ENCODE data around the gene FKBP11.
"Not testable (repeated sequence)": the region's sequence is repeated elsewhere in the genome, so short reads cannot be mapped to it uniquely, and the experiment has no call there.

Gene FKBP11

DNA sequence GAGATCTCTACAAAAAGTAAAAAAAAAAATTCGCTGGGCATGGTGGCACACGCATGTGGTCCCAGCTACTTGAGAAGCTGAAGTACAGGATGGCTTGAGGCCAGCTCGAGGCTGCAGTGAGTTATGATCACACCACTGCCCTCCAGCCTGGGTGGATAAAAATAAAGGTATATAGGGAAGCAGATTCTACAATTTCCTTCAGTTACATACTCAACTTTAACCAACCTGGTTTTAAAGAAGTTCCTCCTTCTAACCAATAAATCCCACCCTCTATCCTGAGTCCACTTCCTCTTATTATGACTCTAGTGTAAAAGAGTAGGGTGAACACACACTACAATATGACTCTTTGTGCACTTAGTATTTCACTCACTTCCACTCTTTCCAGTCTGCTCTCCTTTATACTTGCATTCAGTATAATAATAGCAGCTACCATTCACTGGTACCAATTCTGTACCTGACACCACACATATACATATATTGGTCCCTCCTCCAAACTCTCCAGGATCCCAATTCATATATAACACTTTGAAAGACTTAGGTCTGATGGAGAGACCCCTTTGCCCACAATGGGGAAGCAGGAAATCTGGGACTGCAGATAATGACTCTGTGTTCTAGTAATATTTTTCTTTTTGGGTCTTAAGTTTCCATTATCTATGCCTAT, 29.7 kb upstream of the FKBP11 start:
- DNase-seq = no peak

DNA sequence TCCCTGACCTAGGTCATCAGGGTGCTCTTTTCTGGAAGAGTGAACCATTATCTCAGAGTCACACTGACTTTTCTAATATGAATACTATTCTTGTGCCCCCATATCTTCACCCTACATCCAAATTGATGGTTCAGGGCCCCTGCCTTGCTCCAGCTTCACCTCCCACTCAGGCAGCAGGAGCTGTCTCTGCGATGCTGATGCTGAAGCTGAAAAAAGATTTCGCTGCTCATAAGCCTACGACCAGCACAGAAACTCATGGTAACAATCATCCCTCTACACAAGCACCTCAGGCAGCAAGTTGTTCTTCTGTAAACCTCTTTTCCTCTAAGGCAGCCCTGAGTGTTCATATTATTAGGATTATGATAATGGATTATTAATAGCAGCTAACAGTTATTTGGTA, 28.8 kb upstream of the FKBP11 start:
- DNase-seq = no peak

DNA sequence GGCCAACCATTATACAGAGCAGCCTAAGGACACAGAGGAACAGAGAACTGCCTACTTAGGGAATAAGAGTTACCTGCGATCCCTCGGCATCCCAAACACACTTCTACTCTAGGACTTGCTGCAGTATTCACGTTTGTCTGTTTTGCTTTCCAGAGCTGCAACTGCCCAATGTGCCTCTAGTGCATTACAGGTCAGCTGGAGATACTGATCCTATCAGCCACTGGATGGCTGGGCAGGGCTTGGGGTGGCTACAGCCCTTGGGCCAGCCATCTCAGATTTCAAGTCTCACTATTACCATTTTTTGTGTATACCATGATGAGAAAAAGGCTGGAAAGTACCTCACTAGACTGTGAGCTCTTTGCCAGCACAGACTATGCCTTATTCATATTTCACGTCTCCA, 27.4 kb upstream of the FKBP11 start:
- DNase-seq = no peak

DNA sequence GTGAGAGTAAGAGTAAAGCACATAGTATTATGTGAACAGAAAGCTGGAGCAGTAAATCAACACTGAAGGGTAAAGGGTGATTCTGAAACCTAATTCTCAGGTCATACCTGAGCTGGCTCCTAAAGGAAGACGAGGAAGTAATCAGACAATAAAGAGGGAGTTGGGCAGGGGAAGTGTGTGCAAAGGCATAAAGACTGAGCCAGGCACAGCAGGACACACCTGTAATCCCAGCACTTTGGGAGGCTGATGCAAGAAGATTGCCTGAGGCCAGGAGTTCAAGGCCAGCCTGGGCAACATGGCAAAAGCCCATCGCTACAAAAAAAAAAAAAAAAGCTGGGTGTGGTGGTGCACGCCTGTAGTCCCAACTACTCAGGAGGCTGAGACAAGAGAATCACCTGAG, 22.4 kb upstream of the FKBP11 start:
- DNase-seq = no peak

DNA sequence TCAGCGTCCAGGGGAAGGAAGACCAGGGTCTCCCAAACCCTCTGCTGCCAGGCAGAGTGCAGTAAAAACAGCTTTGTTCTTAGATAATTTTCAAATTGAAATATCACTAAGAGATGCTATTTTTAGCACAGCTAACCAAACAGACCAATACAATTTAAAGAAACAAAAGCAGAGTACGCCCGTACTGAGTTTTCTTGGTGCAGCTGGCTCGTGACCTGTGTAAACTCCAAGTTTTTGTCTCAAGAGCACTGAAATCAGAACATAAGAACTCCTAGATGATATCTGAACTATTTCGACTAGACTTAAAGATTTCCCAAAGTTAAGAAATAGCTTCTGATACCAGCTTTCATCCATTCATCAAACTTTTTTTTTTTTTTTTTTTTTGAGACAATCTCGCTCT, 21.7 kb upstream of the FKBP11 start:
- no peak for DNase-seq

DNA sequence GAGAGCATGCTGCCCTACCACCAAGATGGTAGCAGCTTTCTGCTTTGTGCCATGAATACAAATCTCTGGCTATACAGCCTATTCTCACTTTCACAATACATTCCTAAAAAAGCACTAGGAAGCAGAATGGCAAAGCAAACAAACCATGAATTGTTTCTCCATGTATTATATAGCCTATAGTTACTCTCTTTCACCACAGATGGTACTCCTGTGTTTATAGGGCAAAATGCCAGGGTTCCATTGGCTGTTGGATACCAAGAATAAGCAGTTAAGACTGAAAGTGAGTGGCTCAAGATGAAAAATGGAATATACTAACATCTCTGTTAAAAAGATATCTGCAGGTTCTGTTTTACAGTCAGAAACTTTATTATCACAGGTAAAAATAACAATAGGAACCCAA, 20.9 kb upstream of the FKBP11 start:
- DNase-seq = no peak

DNA sequence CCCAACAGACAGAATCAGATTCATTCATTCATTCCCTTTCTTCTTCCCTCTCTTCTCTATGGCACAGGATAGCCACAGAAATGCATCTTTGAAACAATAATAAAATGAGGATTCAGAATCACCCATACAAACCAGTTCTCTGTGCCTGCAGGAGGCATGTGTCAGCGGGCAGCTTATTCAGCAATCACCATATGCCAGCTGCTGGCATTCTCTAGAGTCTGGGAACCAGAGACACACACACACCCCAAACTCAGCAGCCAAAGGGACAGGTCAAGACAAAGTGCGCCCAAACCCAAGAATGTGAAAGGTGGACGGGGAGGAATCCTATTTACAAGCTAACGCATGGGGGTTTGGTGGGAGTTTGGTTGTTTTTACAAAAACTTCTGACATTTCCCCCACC, 17.9 kb upstream of the FKBP11 start:
- DNase-seq = no peak

DNA sequence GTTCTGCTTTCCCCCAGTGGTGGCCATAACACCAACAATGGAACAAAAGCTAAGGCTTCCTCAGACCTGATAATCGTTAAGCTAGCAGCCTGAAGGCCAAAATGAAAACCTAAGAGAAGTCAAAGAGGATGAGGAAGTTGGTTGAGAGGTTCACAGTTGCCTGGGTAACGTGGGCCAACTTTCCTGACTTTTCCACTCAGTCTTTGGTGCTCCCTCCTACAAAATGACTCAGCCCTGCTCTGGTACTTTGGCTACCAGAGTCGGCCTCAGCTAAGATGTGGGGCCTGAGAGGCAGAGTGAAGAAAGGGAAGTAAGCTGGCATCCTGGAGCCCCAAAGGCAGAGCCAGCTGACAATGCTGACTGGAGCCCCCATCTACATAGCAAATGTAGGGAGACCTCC, 14.9 kb upstream of the FKBP11 start:
- no peak for DNase-seq

DNA sequence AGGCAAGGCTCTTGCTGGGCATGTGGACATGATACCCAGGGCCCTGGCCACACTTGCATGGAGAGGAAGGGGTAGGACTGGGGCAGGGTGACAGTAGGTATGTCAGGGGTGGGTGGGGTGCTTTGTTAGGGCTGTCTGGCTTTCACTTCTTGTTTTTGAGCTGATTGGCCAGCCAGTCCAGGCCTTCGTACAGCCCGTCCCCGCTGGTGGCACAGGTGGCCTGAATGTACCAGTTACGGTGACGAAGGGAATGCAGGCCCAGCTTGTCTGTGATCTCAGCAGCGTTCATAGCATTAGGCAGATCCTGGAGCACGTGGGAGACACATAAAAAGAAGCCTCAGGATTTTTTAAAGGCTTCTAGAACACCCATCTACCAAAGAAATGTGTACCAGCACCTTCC, 13.5 kb upstream of the FKBP11 start:
- DNase-seq = no peak

DNA sequence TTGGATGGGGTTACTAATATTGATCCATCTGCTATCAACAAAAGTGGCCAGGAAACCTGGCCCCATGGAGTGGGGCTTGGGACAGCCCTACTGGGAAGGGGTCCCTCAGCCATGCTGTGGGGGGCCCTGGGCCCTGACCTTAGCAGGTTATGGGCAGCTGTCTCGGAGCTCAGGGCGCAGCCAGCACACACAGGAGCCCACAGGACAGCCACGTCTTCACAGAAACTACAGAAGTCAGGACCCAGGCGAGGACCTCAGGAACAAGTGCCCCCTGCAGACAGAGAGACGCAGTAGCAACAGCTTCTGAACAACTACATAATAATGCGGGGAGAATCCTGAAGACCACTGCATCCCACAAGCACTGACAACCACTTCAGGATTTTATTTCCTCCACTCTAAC, 11.9 kb upstream of the FKBP11 start:
- no peak for DNase-seq

DNA sequence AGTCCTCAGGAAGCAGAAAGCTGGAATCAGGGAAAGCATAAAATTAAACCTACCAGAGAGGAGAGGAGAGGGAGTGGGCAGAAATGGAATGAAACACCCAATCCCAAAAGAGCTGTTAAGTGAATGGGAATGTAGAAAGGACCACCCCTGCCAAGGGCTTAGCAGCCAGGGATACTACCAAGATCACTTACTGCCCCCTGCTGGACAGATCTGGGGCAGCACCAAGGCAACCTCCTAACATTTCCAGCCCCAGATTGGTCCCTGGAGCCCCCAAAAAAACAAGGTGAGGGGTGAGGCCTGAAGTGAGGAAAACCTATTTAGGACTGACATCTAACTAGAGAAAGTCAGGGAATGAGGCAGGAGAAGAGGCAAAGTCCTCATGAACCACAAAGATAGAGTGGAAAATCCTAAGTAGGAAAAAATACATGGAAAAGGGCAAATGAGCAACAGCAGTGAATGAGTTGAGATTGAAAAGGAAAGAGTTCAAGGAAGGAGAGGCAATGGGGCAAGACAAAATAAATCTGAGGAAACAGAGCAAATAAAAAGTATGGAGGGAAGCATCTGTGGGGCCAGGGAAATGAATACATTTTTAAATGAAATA, 11.2 kb upstream of the FKBP11 start:
- peak; percentile 88 for DNase-seq

DNA sequence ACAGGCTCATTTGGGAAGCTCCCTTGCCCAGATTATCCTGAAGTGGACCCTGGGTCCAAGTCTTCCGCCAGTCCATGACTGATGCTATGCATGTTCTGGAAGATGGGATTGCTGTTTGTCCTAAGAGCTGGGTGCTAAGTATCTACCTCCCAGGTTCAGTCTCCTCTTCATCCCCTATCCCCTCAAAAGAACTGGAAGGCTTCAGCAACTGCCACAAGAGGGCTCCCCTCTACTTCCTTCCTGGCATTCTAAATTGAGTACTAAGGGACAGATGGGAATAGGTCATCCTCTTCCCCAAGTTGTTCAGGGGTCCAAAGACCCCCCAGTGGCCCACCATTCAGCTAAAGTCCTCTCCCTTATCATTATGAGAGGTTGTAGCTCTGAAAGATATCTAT, 9.0 kb upstream of the FKBP11 start:
- no peak for DNase-seq

DNA sequence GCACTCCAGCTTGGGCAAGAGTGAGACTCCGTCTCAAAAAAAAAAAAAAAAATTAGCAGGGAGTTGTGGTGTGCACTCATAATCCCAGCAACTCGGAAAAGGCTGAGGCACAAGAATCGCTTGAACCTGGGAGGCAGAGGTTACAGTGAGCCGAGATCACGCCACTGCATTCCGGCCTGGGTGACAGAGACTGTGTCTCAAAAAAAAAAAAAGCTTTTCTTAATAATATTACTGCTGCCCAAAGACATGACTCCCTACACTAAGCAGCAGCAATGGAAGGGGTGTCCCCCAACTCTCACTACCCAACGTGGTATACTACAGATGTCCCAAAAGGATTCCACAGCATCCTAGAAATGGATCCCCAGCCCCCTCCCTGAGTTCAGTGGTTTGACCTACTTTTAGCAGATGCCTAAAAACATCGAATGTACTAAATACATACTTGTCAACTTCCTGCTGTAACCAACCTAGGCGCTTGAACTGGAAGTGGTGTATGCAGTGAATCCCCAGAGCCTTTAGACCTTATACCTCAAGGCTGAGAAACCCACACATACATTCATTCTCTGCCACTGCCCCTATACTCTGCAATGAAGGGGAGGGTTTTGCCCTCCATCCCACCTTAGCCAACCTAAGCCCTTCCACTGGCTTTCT, 8.5 kb upstream of the FKBP11 start:
- no peak for DNase-seq

DNA sequence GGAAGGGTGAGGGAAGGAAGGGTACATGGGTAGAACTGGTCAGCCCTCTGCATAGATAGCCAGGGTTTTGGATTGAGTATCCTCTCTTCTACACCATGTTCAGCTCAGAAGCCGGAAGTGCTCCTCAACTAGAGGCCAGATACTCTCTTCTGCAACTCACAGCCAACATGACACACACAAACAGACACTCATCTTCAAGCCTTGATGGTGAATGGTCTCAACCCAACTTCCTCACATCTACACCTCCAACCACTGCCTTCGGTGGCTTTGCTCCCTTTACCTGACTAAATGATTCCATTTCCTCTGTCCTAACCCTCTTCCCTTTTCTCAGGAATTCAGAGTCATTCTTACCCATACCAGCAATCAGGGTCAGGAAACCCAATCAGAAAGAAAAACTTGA, 7.6 kb upstream of the FKBP11 start:
- DNase-seq = no peak

DNA sequence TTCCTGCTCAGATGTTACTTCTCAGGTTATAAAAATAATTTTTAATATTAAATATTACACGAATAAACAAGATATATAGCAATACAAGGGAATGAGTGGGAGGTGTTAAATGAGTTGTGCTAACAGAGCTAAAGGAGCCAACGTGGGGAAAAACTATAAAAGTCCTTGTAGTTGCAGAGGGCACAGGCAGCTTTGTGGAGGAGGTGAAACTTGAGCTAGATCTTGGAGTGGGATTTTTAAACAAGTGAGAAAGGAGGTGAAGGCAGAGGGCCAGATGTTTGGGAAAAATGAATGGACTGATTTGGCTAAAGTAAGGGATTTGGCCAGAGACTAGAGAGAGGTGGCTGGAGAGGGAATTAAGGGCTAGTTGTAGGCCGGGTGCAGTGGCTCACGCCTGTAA, 5.2 kb upstream of the FKBP11 start:
- no peak for DNase-seq

DNA sequence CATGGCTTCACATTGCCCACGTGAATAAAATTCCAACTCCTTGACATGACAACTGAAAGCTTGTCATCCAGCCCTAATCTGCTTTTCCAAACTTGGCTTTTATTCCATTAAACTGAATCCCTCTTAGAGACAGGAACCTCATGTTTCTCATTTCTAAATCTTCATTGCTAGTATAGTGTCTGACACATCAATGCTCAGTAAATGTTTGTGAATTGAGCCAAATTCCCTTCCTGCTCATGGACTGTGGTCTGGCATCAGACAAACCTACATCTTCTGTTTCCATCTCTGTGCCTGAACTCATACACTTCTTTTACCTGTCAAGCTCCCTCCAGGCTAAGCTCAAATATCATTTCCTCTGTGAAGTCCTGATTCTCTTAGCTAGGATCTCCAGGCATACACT, 4.3 kb upstream of the FKBP11 start:
- DNase-seq = no peak

DNA sequence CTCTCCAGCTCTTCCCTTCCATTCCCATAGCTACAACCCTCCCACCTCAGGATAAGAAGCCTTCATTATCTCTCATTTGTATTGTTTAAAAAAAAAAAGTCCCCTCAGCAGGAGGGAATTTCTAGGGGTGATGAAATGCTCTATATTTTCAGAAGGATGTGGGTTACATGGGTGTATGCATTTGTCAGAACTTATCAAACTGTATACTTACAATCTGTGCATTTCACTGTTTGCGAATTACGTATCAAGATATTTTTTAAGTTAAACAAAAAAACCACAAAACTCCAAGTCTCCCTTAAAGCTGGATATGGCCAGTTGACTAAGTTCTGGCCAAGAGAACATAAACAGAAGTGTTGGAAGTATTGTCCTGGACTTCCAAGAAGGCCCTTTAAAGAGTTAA, 2.0 kb upstream of the FKBP11 start:
- no peak for DNase-seq

DNA sequence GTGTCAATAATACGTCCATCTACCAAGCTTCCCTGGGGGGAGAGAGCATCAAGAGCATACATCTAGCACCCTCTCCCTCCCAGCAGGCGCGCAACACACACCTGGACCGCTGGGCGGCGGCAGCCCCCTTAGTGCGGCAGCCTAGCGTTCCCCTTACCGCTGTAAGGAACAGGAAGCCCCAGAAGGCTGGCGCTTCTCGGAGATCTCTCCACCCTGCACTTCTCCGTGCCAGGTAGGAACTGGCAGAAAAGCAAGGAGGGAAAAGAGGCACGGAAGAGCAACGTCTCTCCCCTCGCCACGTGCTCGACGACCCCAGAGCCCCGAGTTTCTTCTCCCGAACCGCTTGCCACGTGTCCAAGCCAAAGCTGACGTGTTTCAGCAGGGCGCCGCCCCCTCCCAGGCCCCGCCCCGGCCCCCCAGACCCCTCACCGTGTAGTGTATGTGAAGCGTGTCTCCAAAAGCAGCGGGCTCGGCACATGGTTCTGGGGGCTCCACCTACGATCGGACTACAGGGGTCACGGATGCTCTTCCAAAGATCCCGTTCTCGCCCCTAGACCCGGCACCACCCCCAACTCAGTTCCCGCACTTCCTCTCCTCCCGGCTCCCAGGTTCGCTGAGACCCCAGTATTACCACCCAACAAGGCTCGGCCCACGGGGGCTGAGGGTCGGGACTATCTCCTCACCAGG, 532 bp downstream of the FKBP11 start:
- DNase-seq = peak; percentile 81

DNA sequence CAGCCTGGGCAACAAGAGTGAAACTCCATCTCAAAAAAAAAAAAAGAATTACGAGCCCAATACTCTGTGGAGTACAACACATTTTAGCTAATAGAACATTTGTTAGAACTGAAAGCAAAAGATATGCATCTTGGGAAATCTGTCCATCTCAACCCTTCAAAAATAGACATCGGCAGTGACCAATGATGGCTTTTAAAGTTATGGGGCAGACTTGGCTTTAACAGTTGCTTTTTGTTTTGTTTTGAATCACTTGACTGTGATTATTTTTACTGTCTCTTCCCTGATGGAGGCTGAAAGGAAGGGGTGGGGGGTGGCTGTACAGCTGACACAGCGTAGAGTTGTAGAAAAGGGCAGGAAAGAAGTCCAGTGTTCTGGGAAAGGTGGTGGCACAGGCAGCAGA, 2.2 kb downstream of the FKBP11 start:
- no peak for DNase-seq

DNA sequence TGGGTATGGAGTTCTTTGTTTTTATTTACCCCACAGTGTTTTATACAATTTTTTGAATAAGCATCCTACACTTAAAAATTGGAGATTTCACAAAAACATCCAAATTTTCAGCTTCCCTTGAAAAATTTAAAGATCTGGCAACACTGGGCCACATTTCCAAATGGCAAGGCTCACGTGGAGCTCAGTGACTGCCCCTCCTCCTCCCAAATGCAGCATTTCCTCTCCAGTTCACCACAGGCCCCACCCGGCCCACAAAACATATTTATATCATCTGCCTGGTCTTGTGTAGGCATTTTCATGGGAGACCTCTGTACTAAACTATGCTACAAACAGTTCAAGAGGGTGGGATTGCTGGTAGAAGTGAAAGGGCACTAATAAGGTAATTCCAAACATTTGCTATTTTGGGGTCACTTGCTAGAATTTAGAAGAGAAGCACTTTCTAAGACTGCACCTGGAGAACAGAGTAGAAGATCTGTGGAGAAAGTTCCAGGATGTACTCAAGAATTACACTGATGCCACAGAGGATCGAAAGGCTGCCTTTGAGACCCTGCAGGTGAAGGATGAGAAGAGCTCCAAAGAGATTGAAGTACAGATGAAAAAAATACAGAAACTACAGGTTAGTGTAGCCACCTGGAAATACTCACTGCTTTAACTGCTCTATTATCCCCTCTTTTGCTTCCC, 7.3 kb downstream of the FKBP11 start:
- DNase-seq = no peak

DNA sequence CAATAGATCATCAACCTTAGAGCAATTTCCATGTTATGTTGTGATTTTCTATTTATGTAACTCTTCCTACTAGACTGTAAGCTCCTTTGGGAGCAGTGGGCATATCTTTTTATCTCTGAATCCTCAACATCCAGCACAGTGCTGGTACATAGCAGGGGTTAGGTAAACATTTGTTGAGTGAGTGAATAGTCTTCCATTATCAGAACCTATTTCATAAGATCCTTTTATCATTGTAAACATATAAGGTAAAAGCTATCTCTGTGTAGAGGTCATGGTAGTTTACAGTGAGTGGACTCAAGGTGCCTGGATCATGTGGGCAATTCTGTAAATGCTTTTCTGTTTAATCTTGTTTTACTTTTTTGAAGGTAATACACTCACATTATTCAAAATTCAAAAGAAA, 15.1 kb downstream of the FKBP11 start:
- DNase-seq = no peak

DNA sequence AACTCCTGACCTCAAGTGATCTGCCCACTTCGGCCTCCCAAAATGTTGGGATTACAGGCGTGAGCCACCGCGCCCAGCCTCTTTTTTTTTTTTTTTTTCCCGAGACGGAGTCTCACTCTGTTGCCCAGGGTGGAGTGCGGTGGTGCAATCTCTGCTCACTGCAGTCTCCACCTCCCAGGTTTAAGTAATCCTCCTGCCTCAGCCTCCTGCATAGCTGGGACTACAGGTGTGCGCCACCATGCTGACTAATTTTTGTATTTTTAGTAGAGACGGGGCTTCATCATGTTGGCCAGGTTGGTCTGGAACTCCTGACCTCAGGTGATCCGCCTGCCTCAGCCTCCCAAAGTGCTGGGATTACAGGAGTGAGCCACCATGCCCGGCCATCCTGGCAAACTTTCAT, 15.6 kb downstream of the FKBP11 start:
- DNase-seq = not testable (repeated sequence)

DNA sequence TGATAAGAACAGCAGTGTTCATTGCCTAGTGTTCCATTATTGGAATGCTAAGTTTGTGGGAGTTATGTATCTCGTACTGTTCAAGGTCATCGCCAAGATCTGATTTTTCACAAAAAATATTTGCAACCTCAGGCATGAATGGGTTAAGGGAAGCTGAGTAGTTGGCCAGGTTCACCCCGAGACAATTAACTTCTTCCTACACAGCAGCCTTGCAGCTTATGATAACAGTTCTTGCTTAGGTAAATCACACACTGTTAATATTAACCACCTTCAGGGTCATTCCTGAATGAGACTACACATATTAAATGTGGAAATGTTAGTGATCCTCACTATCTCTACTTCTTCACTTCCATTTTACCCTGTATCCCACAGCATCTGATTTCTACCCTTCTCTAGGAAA, 18.0 kb downstream of the FKBP11 start:
- DNase-seq = no peak

DNA sequence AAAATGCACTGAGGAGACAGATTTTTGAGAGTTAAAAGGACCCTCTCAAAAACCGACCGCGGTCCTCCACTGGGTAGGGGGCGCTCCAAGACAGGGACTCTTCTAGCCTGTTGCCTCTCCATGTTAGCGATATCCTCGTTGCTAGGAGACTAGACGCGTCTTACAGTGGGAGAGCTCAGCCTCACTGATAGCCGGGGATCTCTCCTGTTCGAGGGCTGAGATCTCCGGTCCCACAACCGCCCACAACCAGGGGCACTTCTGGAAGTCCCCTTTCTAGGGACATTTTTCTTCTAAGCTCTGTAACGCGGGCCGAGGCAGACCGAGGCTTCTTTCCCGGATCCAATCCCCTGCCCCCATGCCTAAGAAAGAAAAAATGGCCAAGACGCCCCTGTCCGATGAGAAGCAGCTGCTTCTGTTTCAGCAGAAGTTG, 21.3 kb downstream of the FKBP11 start:
- peak; percentile 89 for DNase-seq

All from activated CD4-positive, alpha-beta T cell treated with anti-CD3 and anti-CD28 coated beads for 48 hours (primary cell).